ENCODE measurements around the gene COG8. TPM values are rescaled to one million over a fixed set of nuclear protein-coding genes. Genes with fewer than 3 reads are reported as not detected.
A peak's percentile ranks its signal among the peaks of the same experiment; 100 is the strongest.

The COG8 gene
- total and polyA plus RNA-seq, 2 donors (not counting 3 experiments of a cell fraction or from before 2014, with no cell fraction given) = 29.0 to 31.6 TPM

DNA sequence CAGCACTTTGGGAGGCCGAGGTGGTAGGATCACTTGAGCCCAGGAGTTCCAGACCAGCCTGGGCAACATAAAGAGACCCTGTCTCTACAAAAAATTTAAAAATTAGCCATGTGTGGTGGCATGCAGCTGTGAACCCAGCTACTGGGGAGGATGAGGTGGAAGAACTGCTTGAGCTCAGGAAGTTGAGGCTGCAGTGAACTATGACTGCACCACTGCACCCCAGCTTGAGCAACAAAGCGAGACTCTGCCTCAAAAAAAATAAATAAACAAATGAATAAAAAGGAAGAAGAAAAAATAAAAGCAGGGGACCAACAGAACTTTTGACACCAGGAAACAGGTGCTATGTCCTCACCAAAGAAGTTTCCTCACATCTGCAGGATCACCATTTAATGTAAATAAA, 32.2 kb upstream of the COG8 start:
- DNase-seq (ENCODE audit: low read depth, low spot score) = peak; percentile 11
- intact Hi-C loops (cut with micrococcal nuclease) (no loop called here), dilution Hi-C loops (cut with MboI; ENCODE audit: extremely low pct_ligation_motif_present, low sequenced_read_pairs) (no loop called here)
- no peaks in the 10 kb centered on the region for H3K9me3 ChIP-seq (replicated peaks; ENCODE audit: control insufficient read depth, insufficient read depth, low read length)
- no peak for FAIRE-seq
- H3K4me2 ChIP-seq (ENCODE audit: insufficient read depth, low read length) = no peak overlapping the region
- H4K20me1 ChIP-seq (replicated peaks; ENCODE audit: control insufficient read depth, extremely low read depth, insufficient read depth, low read length) = no peaks in the 10 kb centered on the region
- peaks cover 8 to 13% of the 10 kb centered on the region in 2 experiments for H3K36me3 ChIP-seq (ENCODE audit: control insufficient read depth in 2 of 2, extremely low read depth in 1 of 2, insufficient read depth in 2 of 2, low read length in 2 of 2)
- POLR2A ChIA-PET = no interaction called here
- peaks cover 10% of the 10 kb centered on the region for H3K4me1 ChIP-seq (ENCODE audit: control insufficient read depth, extremely low read depth, insufficient read depth, low read length)
- H3K4me3 ChIP-seq (replicated peaks in 1 of 3; ENCODE audit: insufficient read depth in 1 of 3, low read depth in 1 of 3, low read length in 3 of 3) = no peak overlapping the region
- no peaks in the 10 kb centered on the region for H3K9me1 ChIP-seq (replicated peaks; ENCODE audit: control insufficient read depth, extremely low read depth, insufficient read depth, low read length)
- TF ChIP-seq MYC (IDR thresholded peaks at IDR 0.05; ENCODE audit: low read depth, low read length) (no peak), FOS (IDR thresholded peaks at IDR 0.05; ENCODE audit: borderline replicate concordance, insufficient read depth, low read length) (no peak)
- TF ChIP-seq, protein P1, sequence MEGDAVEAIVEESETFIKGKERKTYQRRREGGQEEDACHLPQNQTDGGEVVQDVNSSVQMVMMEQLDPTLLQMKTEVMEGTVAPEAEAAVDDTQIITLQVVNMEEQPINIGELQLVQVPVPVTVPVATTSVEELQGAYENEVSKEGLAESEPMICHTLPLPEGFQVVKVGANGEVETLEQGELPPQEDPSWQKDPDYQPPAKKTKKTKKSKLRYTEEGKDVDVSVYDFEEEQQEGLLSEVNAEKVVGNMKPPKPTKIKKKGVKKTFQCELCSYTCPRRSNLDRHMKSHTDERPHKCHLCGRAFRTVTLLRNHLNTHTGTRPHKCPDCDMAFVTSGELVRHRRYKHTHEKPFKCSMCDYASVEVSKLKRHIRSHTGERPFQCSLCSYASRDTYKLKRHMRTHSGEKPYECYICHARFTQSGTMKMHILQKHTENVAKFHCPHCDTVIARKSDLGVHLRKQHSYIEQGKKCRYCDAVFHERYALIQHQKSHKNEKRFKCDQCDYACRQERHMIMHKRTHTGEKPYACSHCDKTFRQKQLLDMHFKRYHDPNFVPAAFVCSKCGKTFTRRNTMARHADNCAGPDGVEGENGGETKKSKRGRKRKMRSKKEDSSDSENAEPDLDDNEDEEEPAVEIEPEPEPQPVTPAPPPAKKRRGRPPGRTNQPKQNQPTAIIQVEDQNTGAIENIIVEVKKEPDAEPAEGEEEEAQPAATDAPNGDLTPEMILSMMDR (IDR thresholded peaks at IDR 0.05; ENCODE audit: extremely low read depth in 1 of 2, insufficient read depth in 1 of 2, low read depth in 1 of 2, low read length in 2 of 2) = no peak
- H2AFZ ChIP-seq (ENCODE audit: low read depth, low read length) = no peak overlapping the region
- H3K27me3 ChIP-seq (ENCODE audit: control insufficient read depth in 2 of 2, insufficient read depth in 2 of 2, low read length in 2 of 2) = no peaks in the 10 kb centered on the region
- H3K27ac ChIP-seq (ENCODE audit: insufficient read depth, low read depth, low read length) = no peak overlapping the region
- CTCF ChIA-PET = interaction anchor here (1.4 kb wide), 1 partner anchor 10 kb away, joined by 3 read pairs; no protein-coding TSS in a partner anchor
- peaks cover 2% of the 10 kb centered on the region for H3K79me2 ChIP-seq (ENCODE audit: control insufficient read depth, insufficient read depth, low read length)
- H3K9ac ChIP-seq (replicated peaks; ENCODE audit: extremely low read depth, insufficient read depth, low read length) = no peak overlapping the region
- BruUV-seq (replicated peaks) = no TSS peak

DNA sequence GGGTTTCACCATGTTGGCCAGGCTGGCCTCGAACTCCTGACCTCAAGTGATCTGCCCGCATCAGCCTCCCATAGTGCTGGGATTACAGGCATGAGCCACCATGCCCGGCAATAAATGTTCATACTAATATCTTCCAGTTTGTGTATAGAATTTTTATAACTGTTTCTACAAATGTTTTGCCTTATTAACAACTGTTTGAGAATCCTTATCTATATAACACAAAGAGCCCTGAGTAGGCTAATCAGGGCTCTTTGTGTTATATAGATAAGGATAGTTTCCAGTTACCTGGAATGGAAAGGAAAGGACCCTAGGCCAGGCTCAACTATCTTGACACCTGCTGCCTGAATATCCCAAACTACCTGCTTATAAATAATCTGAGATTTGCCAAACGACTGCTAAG, 29.5 kb upstream of the COG8 start:
- ChIA-PET POLR2A (no interaction called here), CTCF (no interaction called here)
- FAIRE-seq (no peak), DNase-seq (ENCODE audit: low read depth, low spot score) (no peak)
- dilution Hi-C loops (cut with MboI; ENCODE audit: extremely low pct_ligation_motif_present, low sequenced_read_pairs) (no loop called here), intact Hi-C loops (cut with micrococcal nuclease) (no loop called here)
- Histone ChIP-seq H3K36me3 (ENCODE audit: control insufficient read depth in 2 of 2, extremely low read depth in 1 of 2, insufficient read depth in 2 of 2, low read length in 2 of 2) (peaks cover 20 to 21% of the 10 kb centered on the region in 2 experiments), H3K27me3 (ENCODE audit: control insufficient read depth in 2 of 2, insufficient read depth in 2 of 2, low read length in 2 of 2) (no peaks in the 10 kb centered on the region), H3K9me1 (replicated peaks; ENCODE audit: control insufficient read depth, extremely low read depth, insufficient read depth, low read length) (no peaks in the 10 kb centered on the region), H3K9ac (replicated peaks; ENCODE audit: extremely low read depth, insufficient read depth, low read length) (no peak overlapping the region), H4K20me1 (replicated peaks; ENCODE audit: control insufficient read depth, extremely low read depth, insufficient read depth, low read length) (no peaks in the 10 kb centered on the region), H2AFZ (ENCODE audit: low read depth, low read length) (no peak overlapping the region), H3K4me2 (ENCODE audit: insufficient read depth, low read length) (no peak overlapping the region), H3K79me2 (ENCODE audit: control insufficient read depth, insufficient read depth, low read length) (peaks cover 2% of the 10 kb centered on the region), H3K27ac (ENCODE audit: insufficient read depth, low read depth, low read length) (no peak overlapping the region), H3K4me3 (replicated peaks in 1 of 3; ENCODE audit: insufficient read depth in 1 of 3, low read depth in 1 of 3, low read length in 3 of 3) (no peak overlapping the region), H3K4me1 (ENCODE audit: control insufficient read depth, extremely low read depth, insufficient read depth, low read length) (peaks cover 10% of the 10 kb centered on the region), H3K9me3 (replicated peaks; ENCODE audit: control insufficient read depth, insufficient read depth, low read length) (no peaks in the 10 kb centered on the region)
- no TSS peak for BruUV-seq (replicated peaks)
- TF ChIP-seq POLR2A (IDR thresholded peaks at IDR 0.05; ENCODE audit: low read depth, low read length) (no peak), MYC (IDR thresholded peaks at IDR 0.05; ENCODE audit: low read depth, low read length) (no peak), FOS (IDR thresholded peaks at IDR 0.05; ENCODE audit: borderline replicate concordance, insufficient read depth, low read length) (no peak), GATA2 (IDR thresholded peaks at IDR 0.05; ENCODE audit: insufficient read depth, insufficient read length, low read depth, low read length) (no peak), POLR2AphosphoS5 (IDR thresholded peaks at IDR 0.05; ENCODE audit: insufficient read depth, low read depth, low read length) (no peak), JUN (IDR thresholded peaks at IDR 0.05; ENCODE audit: borderline replicate concordance, insufficient read depth, insufficient read length, low read depth) (no peak), EZH2 (IDR thresholded peaks at IDR 0.05; ENCODE audit: borderline replicate concordance, low read depth, low read length, severe bottlenecking) (no peak)
- TF ChIP-seq, protein P2, sequence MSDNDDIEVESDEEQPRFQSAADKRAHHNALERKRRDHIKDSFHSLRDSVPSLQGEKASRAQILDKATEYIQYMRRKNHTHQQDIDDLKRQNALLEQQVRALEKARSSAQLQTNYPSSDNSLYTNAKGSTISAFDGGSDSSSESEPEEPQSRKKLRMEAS (IDR thresholded peaks at IDR 0.05; ENCODE audit: insufficient read depth, insufficient read length) = no peak
- TF ChIP-seq, protein P1 (IDR thresholded peaks at IDR 0.05; ENCODE audit: extremely low read depth in 1 of 2, insufficient read depth in 1 of 2, low read depth in 1 of 2, low read length in 2 of 2) = no peak

Data from endothelial cell of umbilical vein (primary cell).